MCF 10A (cell line): ENCODE results near the gene SND1. TPM values are rescaled to one million over a fixed set of nuclear protein-coding genes. Genes with fewer than 3 reads are reported as not detected.

Experiments used
- BruUV-seq: library from RNA; stranded (reverse); fragments of 400-500 nt; replicated peaks from 2 replicates; lab custom pipeline; 2021; lab: Mats Ljungman, UMichigan
- CTCF ChIA-PET: fragments of 300-600 bp; sonication (Branson Sonifier 250); formaldehyde crosslinking; extraction: SDS; loops from one replicate; lab custom pipeline; 2021; ENCODE audit warnings: antibody characterized with exemption, inconsistent platforms; lab: Yijun Ruan, JAX
- POLR2A ChIA-PET: fragments of 300-600, 350-650 bp; sonication (Branson Sonifier 250); formaldehyde crosslinking; extraction: SDS; loops from one replicate; lab custom pipeline; 2020; ENCODE audit warnings: antibody characterized with exemption, inconsistent platforms; lab: Yijun Ruan, JAX
- DNase-seq: peaks from one replicate; pipeline ENCODE4 v3.0.0-alpha.2; 2018; ENCODE audit not compliant: unreplicated experiment
- H3K27ac Mint-ChIP-seq: one replicate; pipeline ENCODE4 v1.8.0; 2022; ENCODE audit warnings: mild to moderate bottlenecking, low read depth, mixed read lengths; ENCODE audit not compliant: unreplicated experiment
- H3K27me3 Mint-ChIP-seq: one replicate; pipeline ENCODE4 v1.8.0; 2022; ENCODE audit warnings: mixed read lengths; ENCODE audit not compliant: insufficient read depth, unreplicated experiment
- H3K36me3 Mint-ChIP-seq: one replicate; pipeline ENCODE4 v1.8.0; 2022; ENCODE audit warnings: mild to moderate bottlenecking, moderate library complexity, mixed read lengths; ENCODE audit not compliant: insufficient read depth, unreplicated experiment
- H3K4me1 Mint-ChIP-seq: one replicate; pipeline ENCODE4 v1.8.0; 2022; ENCODE audit warnings: mixed read lengths; ENCODE audit not compliant: insufficient read depth, unreplicated experiment
- H3K4me3 Mint-ChIP-seq: one replicate; pipeline ENCODE4 v1.8.0; 2022; ENCODE audit warnings: mild to moderate bottlenecking, moderate library complexity, mixed read lengths; ENCODE audit not compliant: unreplicated experiment
- H3K9me3 Mint-ChIP-seq: one replicate; pipeline ENCODE4 v1.8.0; 2022; ENCODE audit warnings: mixed read lengths; ENCODE audit not compliant: unreplicated experiment
- CTCF ChIP-seq: fragments of 200-600 bp; IDR thresholded peaks from one replicate; pipeline ENCODE4 v1.8.0; 2022; ENCODE audit warnings: antibody characterized with exemption, mild to moderate bottlenecking; ENCODE audit not compliant: unreplicated experiment
- intact Hi-C: fragments of 100-400 bp; cut with micrococcal nuclease; formaldehyde crosslinking; loops from 2 replicates; pipeline ENCODE4 v1.14.1; 2022
- total RNA-seq: library from RNA; stranded (reverse); gene quantifications from 2 replicates; pipeline ENCODE4 v1.2.3, GENCODE V29; 2022

The SND1 gene
- total RNA-seq, 1 experiment from 2014 or later, result 297 TPM

- POLR2A ChIA-PET, result interaction anchor here (0.7 to 2.4 kb wide), 5 partner anchors 8 to 274 kb away, joined by 3 to 17 read pairs (median 5); partner anchors contain the start of genes SND1 and ZNF800
- no peak for TF ChIP-seq CTCF
- intact Hi-C loops, result no loop called here
- Mint-ChIP-seq H3K36me3 (peaks cover 52% of the 10 kb centered on the region), H3K4me1 (peaks cover 65% of the 10 kb centered on the region), H3K27ac (peak overlapping the region; percentile 41), H3K9me3 (no peaks in the 10 kb centered on the region), H3K4me3 (peak overlapping the region; percentile 36), H3K27me3 (no peaks in the 10 kb centered on the region)
- BruUV-seq, result no TSS peak
- CTCF ChIA-PET, result interaction anchor here (0.7 to 1.4 kb wide), 3 partner anchors 42 to 67 kb away, joined by 3 to 6 read pairs (median 4); no protein-coding TSS in a partner anchor
- DNase-seq, result no peak
Measured at GRCh38 chr7:127666602-127667001, 14.6 kb downstream of the SND1 start.

GRCh38 chr7:127667017-127667670 lies 15.2 kb downstream of the SND1 start:
- ChIA-PET POLR2A (interaction anchor here (0.6 to 2.4 kb wide), 6 partner anchors 9 to 275 kb away, joined by 3 to 17 read pairs (median 4); partner anchors contain the start of genes SND1 and ZNF800), CTCF (interaction anchor here (0.7 to 1.4 kb wide), 2 partner anchors 43 to 67 kb away, joined by 3 to 4 read pairs; no protein-coding TSS in a partner anchor)
- Mint-ChIP-seq H3K4me1 (peaks cover 61% of the 10 kb centered on the region), H3K36me3 (peaks cover 46% of the 10 kb centered on the region), H3K27ac (peak overlapping the region; percentile 41), H3K4me3 (peak overlapping the region; percentile 36), H3K27me3 (no peaks in the 10 kb centered on the region), H3K9me3 (no peaks in the 10 kb centered on the region)
- no TSS peak for BruUV-seq
- intact Hi-C loops, result no loop called here
- TF ChIP-seq CTCF, result no peak
- DNase-seq, result peak; percentile 49

- BruUV-seq, result no TSS peak
- no peaks in the 10 kb centered on the region for H3K27me3 Mint-ChIP-seq
- peaks cover 60% of the 10 kb centered on the region for H3K4me1 Mint-ChIP-seq
- ChIA-PET CTCF (no interaction called here), POLR2A (interaction anchor here (0.6 to 2.4 kb wide), 3 partner anchors 16 to 276 kb away, joined by 3 to 17 read pairs (median 4); partner anchors contain the start of genes SND1 and ZNF800)
- H3K9me3 Mint-ChIP-seq, result no peaks in the 10 kb centered on the region
- H3K36me3 Mint-ChIP-seq, result peaks cover 38% of the 10 kb centered on the region
- H3K4me3 Mint-ChIP-seq, result no peak overlapping the region
- TF ChIP-seq CTCF, result no peak
- DNase-seq, result no peak
- peak overlapping the region; percentile 41 for H3K27ac Mint-ChIP-seq
- intact Hi-C loops, result no loop called here
Measured at GRCh38 chr7:127667759-127668530, 16.0 kb downstream of the SND1 start.

GRCh38 chr7:127671341-127671740 lies 19.3 kb downstream of the SND1 start:
- POLR2A ChIA-PET, result no interaction called here
- BruUV-seq, result no TSS peak
- Mint-ChIP-seq H3K4me1 (peaks cover 45% of the 10 kb centered on the region), H3K36me3 (peaks cover 20% of the 10 kb centered on the region), H3K27me3 (no peaks in the 10 kb centered on the region), H3K27ac (no peak overlapping the region), H3K9me3 (no peaks in the 10 kb centered on the region), H3K4me3 (no peak overlapping the region)
- CTCF ChIA-PET, result no interaction called here
- DNase-seq, result no peak
- no peak for TF ChIP-seq CTCF
- intact Hi-C loops, result no loop called here
